Spleen (tissue), 11 donors: ENCODE measurements around the gene C9orf78. TPM values are rescaled to one million over a fixed set of nuclear protein-coding genes. Genes with fewer than 3 reads are reported as not detected.

ENCODE experiments used
- DNase-seq: peaks from one replicate; pipeline ENCODE4 v3.0.0-alpha.2; 2020
- H3K27ac ChIP-seq, 8 donors: fragments of 200-600 bp; sonication (generic) in 7 of 8; 1 replicate in 4 of 8; 2 replicates in 4 of 8; pipeline versions ENCODE4 v1.5.0 to v1.8.0; 2016 to 2021; ENCODE audit warnings: inconsistent platforms in 4 of 8, mild to moderate bottlenecking in 4 of 8, moderate library complexity in 1 of 8
- H3K27me3 ChIP-seq, 7 donors: fragments of 200-600 bp; sonication (generic) in 6 of 7; replicated peaks in 1 of 7; 1 replicate in 4 of 7; 2 replicates in 3 of 7; pipeline versions ENCODE4 v1.5.0 to v1.8.0; 2016 to 2021; ENCODE audit warnings: inconsistent platforms in 3 of 7, mild to moderate bottlenecking in 1 of 7
- H3K36me3 ChIP-seq, 6 donors: fragments of 200-600 bp; sonication (generic) in 5 of 6; 1 replicate in 4 of 6; 2 replicates in 2 of 6; pipeline versions ENCODE4 v1.5.0 to v1.8.0; 2016 to 2021; ENCODE audit warnings: inconsistent platforms in 2 of 6
- H3K4me1 ChIP-seq, 6 donors: fragments of 200-600 bp; sonication (generic) in 5 of 6; 1 replicate in 3 of 6; 2 replicates in 3 of 6; pipeline versions ENCODE4 v1.5.0 to v1.8.0; 2016 to 2021; ENCODE audit warnings: inconsistent platforms in 3 of 6
- H3K4me3 ChIP-seq, 8 donors: fragments of 200-600 bp; sonication (generic) in 7 of 8; 1 replicate in 4 of 8; 2 replicates in 4 of 8; pipeline versions ENCODE4 v1.5.0 to v1.8.0; 2016 to 2021; ENCODE audit warnings: inconsistent platforms in 4 of 8, mild to moderate bottlenecking in 4 of 8, moderate library complexity in 2 of 8
- H3K9me3 ChIP-seq, 8 donors: fragments of 200-600 bp; sonication (generic) in 7 of 8; 1 replicate in 4 of 8; 2 replicates in 4 of 8; pipeline versions ENCODE4 v1.5.0 to v1.8.0; 2016 to 2021; ENCODE audit warnings: inconsistent platforms in 4 of 8
- CTCF ChIP-seq, 11 experiments: fragments of 200-600 bp in 7 of 11; fragments of 450-650 bp in 4 of 11; sonication (generic) in 4 of 11; IDR thresholded peaks in 8 of 11; conservative IDR thresholded peaks in 3 of 11; 1 replicate in 7 of 11; 2 replicates in 4 of 11; pipeline versions ENCODE4 v1.4.0 to v1.8.0; 2016 to 2021; ENCODE audit warnings: antibody characterized with exemption in 11 of 11, inconsistent platforms in 4 of 11, mild to moderate bottlenecking in 1 of 11
- POLR2A ChIP-seq, 3 donors: fragments of 450-650 bp; IDR thresholded peaks; one replicate each; pipeline ENCODE4 v1.5.1; 2017; ENCODE audit warnings: antibody characterized with exemption in 3 of 3, mild to moderate bottlenecking in 1 of 3
- POLR2AphosphoS5 ChIP-seq, 3 donors: sonication (generic); formaldehyde crosslinking; IDR thresholded peaks; one replicate each; pipeline ENCODE4 v1.5.1; 2017; ENCODE audit warnings: antibody characterized with exemption in 3 of 3
- WGBS, 5 donors: extraction: QIAGEN DNeasy Blood & Tissue Kit in 3 of 5; methylation state at CpG; one replicate each; pipeline versions ENCODE4 v1.1.5 to v1.1.7; 2013 to 2018; 5-methylcytosine and 5-hydroxymethylcytosine counted together
- intact Hi-C: fragments of 100-400 bp; cut with DNase I; formaldehyde crosslinking; loops from one replicate; pipeline ENCODE4 v1.15.0; 2023; ENCODE audit warnings: low total_unique reads
- polyA plus RNA-seq, 3 donors: library from polyadenylated mRNA; stranded (reverse); fragments of 200-250 nt; gene quantifications; one replicate each; pipeline ENCODE4 v1.2.1, GENCODE V29; 2013
- total RNA-seq, 7 donors: library from RNA; depleted of rRNA in 3 of 7; stranded (reverse); fragments of >200 nt in 3 of 7; fragmentation: NEBNext Ultra II Directional in 4 of 7; extraction: Animal tissue kit (Norgen Biotek cat#: 25700) in 4 of 7; gene quantifications; one replicate each; pipeline versions ENCODE4 v1.1.0 to v1.2.1, GENCODE V29; 2016 to 2021
- donor health status: healthy with polysubstance abuse.
- donor health status: DM: no; HTN: no; CAD: no; lungs with moderate emphysema.
- donor health status: DM: no; HTN: no; CAD: no.
- donor health status: Bipolar disorder and iron deficiency.
- donor health status: healthy.
- donor health status: DM: no; HTN: no; CAD: no.
- donor health status: DM: yes; HTN: yes; CAD: no.

C9orf78 gene
- total and polyA plus RNA-seq, 10 donors: 35.6 to 105 (median 48.7) TPM

GRCh38 chr9:129822898-129823541 is 12.1 kb downstream of the C9orf78 start:
- Histone ChIP-seq H3K4me3 (peak overlapping the region; percentile 63 to 89 (median 83)), H3K27ac (peak overlapping the region in 7 of 8 donors; percentile 36 to 93 (median 81)), H3K27me3 (no peaks in the 10 kb centered on the region), H3K4me1 (peaks cover 8 to 38% (median 15%) of the 10 kb centered on the region in 6 donors), H3K9me3 (no peaks in the 10 kb centered on the region), H3K36me3 (peaks cover 0 to 66% (median 57%) of the 10 kb centered on the region in 6 donors)
- no peak for TF ChIP-seq CTCF (IDR thresholded peaks at IDR 0.05 in 8 of 11, conservative IDR thresholded peaks at IDR 0.05 in 3 of 11)
- TF ChIP-seq POLR2A (IDR thresholded peaks at IDR 0.05): no peak
- TF ChIP-seq POLR2AphosphoS5 (IDR thresholded peaks at IDR 0.05): peak in 1 of 3 donors; percentile 18
- intact Hi-C loops: no loop called here
- WGBS, 5 donors: 11 to 24% (median 20%) methylated on average over 18 to 26 of the region's 26 CpGs
- DNase-seq: peak; percentile 87

GRCh38 chr9:129816501-129817435 is 18.3 kb downstream of the C9orf78 start:
- peak in 1 of 3 donors; percentile 18 for TF ChIP-seq POLR2AphosphoS5 (IDR thresholded peaks at IDR 0.05)
- TF ChIP-seq CTCF (IDR thresholded peaks at IDR 0.05 in 8 of 11, conservative IDR thresholded peaks at IDR 0.05 in 3 of 11): no peak
- H3K4me3 ChIP-seq: peak overlapping the region in 1 of 8 donors; percentile 32
- H3K27ac ChIP-seq: peak overlapping the region in 6 of 8 donors; percentile 31 to 79 (median 70)
- 63 to 93% (median 74%) methylated on average over 12 to 14 of the region's 14 CpGs for WGBS, 5 donors
- intact Hi-C loops: no loop called here
- H3K4me1 ChIP-seq: peaks cover 0 to 40% (median 2%) of the 10 kb centered on the region in 6 donors
- no peak for DNase-seq
- peaks cover 4 to 100% (median 92%) of the 10 kb centered on the region in 6 donors for H3K36me3 ChIP-seq
- no peaks in the 10 kb centered on the region for H3K9me3 ChIP-seq
- H3K27me3 ChIP-seq: no peaks in the 10 kb centered on the region

- H3K36me3 ChIP-seq: peaks cover 4 to 100% (median 90%) of the 10 kb centered on the region in 6 donors
- no peak for DNase-seq
- intact Hi-C loops: no loop called here
Observed at GRCh38 chr9:129815278-129815677, 19.8 kb downstream of the C9orf78 start.

More at GRCh38 chr9:129815278-129815677, 19.8 kb downstream of the C9orf78 start:
- Histone ChIP-seq H3K4me1 (peaks cover 0 to 31% (median 2%) of the 10 kb centered on the region in 6 donors), H3K27ac (peak overlapping the region in 1 of 8 donors; percentile 79), H3K4me3 (no peak overlapping the region), H3K27me3 (no peaks in the 10 kb centered on the region), H3K9me3 (no peaks in the 10 kb centered on the region)
- no peak for TF ChIP-seq CTCF (IDR thresholded peaks at IDR 0.05 in 8 of 11, conservative IDR thresholded peaks at IDR 0.05 in 3 of 11)
- peak in 1 of 3 donors; percentile 44 for TF ChIP-seq POLR2AphosphoS5 (IDR thresholded peaks at IDR 0.05)
- no peak for TF ChIP-seq POLR2A (IDR thresholded peaks at IDR 0.05)
- 83 to 93% (median 89%) methylated on average over 5 to 11 of the region's 11 CpGs for WGBS, 5 donors
